HCT116 (cell line): Measurements from ENCODE around the gene SPATA17. TPM values are rescaled to one million over a fixed set of nuclear protein-coding genes. Genes with fewer than 3 reads are reported as not detected.

Experiments used
- ATAC-seq: fragments of 200-7000 bp; cut with Tn5 transposase; 2 replicates; pipeline ENCODE4 v1.9.1; 2020; ENCODE audit warnings: mild to moderate bottlenecking, moderate library complexity
- BruUV-seq: library from RNA; stranded (reverse); fragments of 400-500 nt; replicated peaks from 2 replicates; lab custom pipeline; 2021; lab: Mats Ljungman, UMichigan
- CTCF ChIA-PET: fragments of 300-600 bp; sonication (Branson Sonifier 250); formaldehyde crosslinking; loops from one replicate; lab custom pipeline; 2021; ENCODE audit warnings: antibody characterized with exemption; lab: Charles Lee
- POLR2A ChIA-PET: fragments of 300-600, 350-600 bp; sonication (Branson Sonifier 250); formaldehyde crosslinking; loops from one replicate; lab custom pipeline; 2021; ENCODE audit warnings: antibody characterized with exemption; lab: Charles Lee
- RAD21 ChIA-PET, 2 experiments: fragments of 300-600 bp; sonication (Branson Sonifier 250); formaldehyde crosslinking; loops; one replicate each; lab custom pipeline; 2023; ENCODE audit warnings: low total read pairs in 2 of 2; ENCODE audit not compliant: uncharacterized antibody in 2 of 2, unreplicated experiment in 2 of 2, low non-redundant PET in 1 of 2; lab: Charles Lee
- DNase-seq: peaks from one replicate; pipeline ENCODE4 v3.0.0-alpha.2; 2010; ENCODE audit warnings: low read depth, low spot score
- H2AFZ ChIP-seq: fragments of 200-600 bp; shearing (Covaris generic), sonication (generic); 2 replicates; pipeline ENCODE4 v1.6.1; 2017; ENCODE audit warnings: low read depth, mixed run types, mixed read lengths, antibody characterized with exemption, low read length; ENCODE audit not compliant: poor library complexity, severe bottlenecking
- H3K27ac ChIP-seq: 2 replicates; pipeline ENCODE4 v1.5.1; 2012; ENCODE audit warnings: low read depth, low read length
- H3K27me3 ChIP-seq: fragments of 200-600 bp; sonication (generic); 2 replicates; pipeline ENCODE4 v1.6.1; 2016; ENCODE audit warnings: mixed run types, low read length, mixed read lengths; ENCODE audit not compliant: insufficient read depth
- H3K36me3 ChIP-seq, 2 experiments: fragments of 200-500 bp in 1 of 2; fragments of 200-600 bp in 1 of 2; sonication (Bioruptor generic) in 1 of 2; sonication (generic) in 1 of 2; 2 replicates each; pipeline versions ENCODE4 v1.5.1 to v1.6.1; 2014 to 2016; ENCODE audit warnings: low read length in 2 of 2, inconsistent platforms in 1 of 2, mixed read lengths in 1 of 2, mixed run types in 1 of 2; ENCODE audit not compliant: insufficient read depth in 2 of 2, control insufficient read depth in 1 of 2
- H3K4me1 ChIP-seq, 2 experiments: fragments of 200-600 bp in 1 of 2; sonication (generic) in 1 of 2; 2 replicates each; pipeline versions ENCODE4 v1.5.1 to v1.6.1; 2012 to 2017; ENCODE audit warnings: low read length in 2 of 2, inconsistent platforms in 1 of 2, mild to moderate bottlenecking in 1 of 2, mixed read lengths in 1 of 2, mixed run types in 1 of 2, moderate library complexity in 1 of 2; ENCODE audit not compliant: insufficient read depth in 2 of 2, control insufficient read depth in 1 of 2
- H3K4me2 ChIP-seq: fragments of 200-600 bp; sonication (generic); 2 replicates; pipeline ENCODE4 v1.6.1; 2017; ENCODE audit warnings: mixed run types, low read length, mixed read lengths
- H3K4me3 ChIP-seq, 2 experiments: fragments of 200-600 bp in 1 of 2; sonication (generic) in 1 of 2; replicated peaks in 1 of 2; 2 replicates each; pipeline ENCODE4 v1.5.1; 2011 to 2016; ENCODE audit warnings: low read length in 2 of 2, control low read depth in 1 of 2, low read depth in 1 of 2, mild to moderate bottlenecking in 1 of 2, mixed read lengths in 1 of 2, mixed run types in 1 of 2
- H3K79me2 ChIP-seq: fragments of 200-600 bp; sonication (generic); 2 replicates; pipeline ENCODE4 v1.6.1; 2017; ENCODE audit warnings: mild to moderate bottlenecking, mixed run types, low read length, moderate library complexity, mixed read lengths; ENCODE audit not compliant: insufficient read depth
- H3K9ac ChIP-seq: fragments of 200-600 bp; sonication (generic); 2 replicates; pipeline ENCODE4 v1.6.1; 2016; ENCODE audit warnings: low read length, mixed read lengths
- H3K9me2 ChIP-seq: fragments of 200-600 bp; sonication (generic), shearing (Covaris generic); 2 replicates; pipeline ENCODE4 v1.6.1; 2017; ENCODE audit warnings: mixed run types, mild to moderate bottlenecking, moderate library complexity; ENCODE audit not compliant: insufficient read depth
- H3K9me3 ChIP-seq, 2 experiments: fragments of 200-500 bp in 1 of 2; fragments of 200-600 bp in 1 of 2; sonication (Bioruptor generic) in 1 of 2; sonication (generic) in 1 of 2; 2 replicates each; pipeline ENCODE4 v1.6.1; 2014 to 2017; ENCODE audit warnings: low read length in 2 of 2, mixed read lengths in 2 of 2, inconsistent platforms in 1 of 2, low read depth in 1 of 2, mild to moderate bottlenecking in 1 of 2, mixed run types in 1 of 2, moderate library complexity in 1 of 2; ENCODE audit not compliant: control insufficient read depth in 1 of 2, insufficient read depth in 1 of 2
- H4K20me1 ChIP-seq: fragments of 200-600 bp; sonication (generic), shearing (Covaris generic); 2 replicates; pipeline ENCODE4 v1.6.1; 2017; ENCODE audit warnings: mixed run types, mild to moderate bottlenecking, moderate library complexity; ENCODE audit not compliant: insufficient read depth
- ATF3 ChIP-seq: IDR thresholded peaks from 2 replicates; pipeline ENCODE4 v1.6.1; 2012
- ELF1 ChIP-seq: IDR thresholded peaks from 2 replicates; pipeline ENCODE4 v1.6.1; 2012; ENCODE audit warnings: low read depth, borderline replicate concordance
- EZH2 ChIP-seq: fragments of 200-600 bp; sonication (generic); IDR thresholded peaks from 2 replicates; pipeline ENCODE4 v1.6.1; 2017; ENCODE audit warnings: antibody characterized with exemption, mixed run types
- POLR2AphosphoS5 ChIP-seq: IDR thresholded peaks from 2 replicates; pipeline ENCODE4 v1.6.1; 2011; ENCODE audit warnings: mild to moderate bottlenecking, low read depth, low read length, moderate library complexity
- YY1 ChIP-seq: IDR thresholded peaks from 2 replicates; pipeline ENCODE4 v1.6.1; 2011; ENCODE audit warnings: low read length, low read depth, moderate library complexity, mild to moderate bottlenecking; ENCODE audit not compliant: insufficient replicate concordance; ENCODE audit errors: extremely low read depth
- ZBTB33 ChIP-seq: IDR thresholded peaks from 2 replicates; pipeline ENCODE4 v1.6.1; 2011; ENCODE audit warnings: mild to moderate bottlenecking, low read length, moderate library complexity; ENCODE audit not compliant: insufficient replicate concordance; ENCODE audit errors: extremely low read depth
- ZNF274 ChIP-seq: fragments of 200-500 bp; sonication (Bioruptor generic); IDR thresholded peaks from 2 replicates; pipeline ENCODE4 v1.6.1; 2014; ENCODE audit warnings: mild to moderate bottlenecking, low read depth, low read length, inconsistent platforms
- intact Hi-C: fragments of 100-400 bp; cut with micrococcal nuclease; formaldehyde crosslinking; loops from 2 replicates; pipeline ENCODE4 v1.10.0; 2022
- total RNA-seq: library from RNA; stranded (reverse); gene quantifications from one replicate; pipeline ENCODE4 v1.2.1, GENCODE V29; 2021; ENCODE audit not compliant: unreplicated experiment
- TF ChIP-seq, protein P1 (sequence below), 3 experiments: fragments of 200-600 bp in 1 of 3; sonication (generic) in 1 of 3; IDR thresholded peaks in 2 of 3; conservative IDR thresholded peaks in 1 of 3; 2 replicates each; pipeline ENCODE4 v1.5.1; 2012 to 2017; ENCODE audit warnings: low read depth in 2 of 3, low read length in 2 of 3, antibody characterized with exemption in 1 of 3, borderline replicate concordance in 1 of 3, control low read depth in 1 of 3, mild to moderate bottlenecking in 1 of 3, mixed read lengths in 1 of 3, mixed run types in 1 of 3, moderate library complexity in 1 of 3; ENCODE audit not compliant: insufficient read depth in 1 of 3

Gene SPATA17
- total RNA-seq, 1 experiment from 2014 or later = 2.5 TPM

- Histone ChIP-seq H3K9me2 (no peaks in the 10 kb centered on the region), H2AFZ (no peak overlapping the region), H3K79me2 (no peaks in the 10 kb centered on the region), H3K27ac (no peak overlapping the region), H3K4me2 (no peak overlapping the region), H3K27me3 (peaks cover 26% of the 10 kb centered on the region), H3K4me1 (no peaks in the 10 kb centered on the region), H4K20me1 (no peaks in the 10 kb centered on the region), H3K9ac (no peak overlapping the region), H3K4me3 (no peak overlapping the region), H3K9me3 (no peaks in the 10 kb centered on the region), H3K36me3 (no peaks in the 10 kb centered on the region)
- intact Hi-C loops = no loop called here
- ChIA-PET POLR2A (no interaction called here), CTCF (no interaction called here), RAD21 (no interaction called here)
- DNase-seq = no peak
- TF ChIP-seq YY1 (no peak), ATF3 (no peak), POLR2AphosphoS5 (no peak), ZNF274 (no peak), EZH2 (no peak), ELF1 (no peak), ZBTB33 (no peak)
- TF ChIP-seq, protein P1, sequence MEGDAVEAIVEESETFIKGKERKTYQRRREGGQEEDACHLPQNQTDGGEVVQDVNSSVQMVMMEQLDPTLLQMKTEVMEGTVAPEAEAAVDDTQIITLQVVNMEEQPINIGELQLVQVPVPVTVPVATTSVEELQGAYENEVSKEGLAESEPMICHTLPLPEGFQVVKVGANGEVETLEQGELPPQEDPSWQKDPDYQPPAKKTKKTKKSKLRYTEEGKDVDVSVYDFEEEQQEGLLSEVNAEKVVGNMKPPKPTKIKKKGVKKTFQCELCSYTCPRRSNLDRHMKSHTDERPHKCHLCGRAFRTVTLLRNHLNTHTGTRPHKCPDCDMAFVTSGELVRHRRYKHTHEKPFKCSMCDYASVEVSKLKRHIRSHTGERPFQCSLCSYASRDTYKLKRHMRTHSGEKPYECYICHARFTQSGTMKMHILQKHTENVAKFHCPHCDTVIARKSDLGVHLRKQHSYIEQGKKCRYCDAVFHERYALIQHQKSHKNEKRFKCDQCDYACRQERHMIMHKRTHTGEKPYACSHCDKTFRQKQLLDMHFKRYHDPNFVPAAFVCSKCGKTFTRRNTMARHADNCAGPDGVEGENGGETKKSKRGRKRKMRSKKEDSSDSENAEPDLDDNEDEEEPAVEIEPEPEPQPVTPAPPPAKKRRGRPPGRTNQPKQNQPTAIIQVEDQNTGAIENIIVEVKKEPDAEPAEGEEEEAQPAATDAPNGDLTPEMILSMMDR (IDR thresholded peaks at IDR 0.05 in 2 of 3, conservative IDR thresholded peaks at IDR 0.05 in 1 of 3; ENCODE audit: borderline replicate concordance in 1 of 3, insufficient read depth in 1 of 3, low read depth in 2 of 3, low read length in 2 of 3) = no peak
- no TSS peak for BruUV-seq
- ATAC-seq = no peak
Measured at GRCh38 chr1:217919683-217920388, 288.7 kb downstream of the SPATA17 start.

Other genes with a start within 250 kb of the SPATA17 start
- gene GPATCH2, start 254 bp upstream of the SPATA17 start, total RNA-seq = 11.3 TPM